Cerebellar nuclear complex (tissue), 1 donor: ENCODE data around the gene DYNLT1.
"Not testable (repeated sequence)": the region's sequence is repeated elsewhere in the genome, so short reads cannot be mapped to it uniquely, and the experiment has no call there.

ENCODE experiments used
- DNase-seq, 2 experiments: peaks; one replicate each; lab custom pipeline; 2025; lab: John Stamatoyannopoulos, UW

The DYNLT1 gene

DNA sequence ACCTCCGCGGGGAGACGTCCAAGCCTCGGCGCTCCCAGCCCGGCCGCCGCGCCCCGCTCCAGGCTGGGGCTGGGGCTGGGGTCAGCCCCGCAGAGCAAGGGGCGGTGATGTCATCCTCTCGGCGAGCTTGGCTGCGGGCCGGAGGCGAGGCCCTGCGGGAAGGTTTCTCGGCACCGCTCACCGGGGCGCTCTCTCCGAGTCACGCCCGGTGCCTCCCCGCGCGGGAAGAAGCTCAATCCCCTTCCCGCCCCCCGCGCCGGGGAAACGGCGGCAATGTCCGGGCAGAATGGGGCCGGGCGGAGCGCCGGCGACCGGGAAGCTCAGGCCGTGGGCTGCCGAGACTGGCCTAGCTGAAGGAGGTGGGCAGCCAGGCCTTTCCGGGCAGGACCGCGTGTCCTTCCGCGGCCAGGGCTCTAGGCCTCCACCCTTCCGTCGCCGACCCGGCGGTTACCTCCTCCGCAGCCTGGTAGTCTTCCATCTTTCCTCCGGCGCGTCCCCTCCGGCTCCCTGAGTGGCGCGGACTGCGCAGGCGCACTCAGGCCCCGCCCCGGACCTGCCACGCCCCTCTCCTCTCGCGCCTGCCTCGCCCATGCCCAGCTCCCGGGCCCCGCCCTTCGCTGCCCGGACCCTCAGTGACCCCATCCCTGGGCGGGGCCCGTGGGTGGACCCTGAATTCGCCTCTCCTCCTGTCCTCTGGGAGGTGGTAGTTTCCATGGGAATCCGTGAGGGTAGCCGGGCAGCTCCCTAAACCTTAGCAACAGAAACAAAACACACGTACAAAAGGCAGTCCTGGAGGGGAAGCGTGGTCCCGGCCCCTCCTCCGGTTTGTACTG, at the start of gene DYNLT1:
TSS of gene DYNLT1 (minus strand) at position 513 of the 833 bp plus-strand sequence. CDS start at position 478, 35 bp downstream.
- DNase-seq = peak; percentile 4 to 35

DNA sequence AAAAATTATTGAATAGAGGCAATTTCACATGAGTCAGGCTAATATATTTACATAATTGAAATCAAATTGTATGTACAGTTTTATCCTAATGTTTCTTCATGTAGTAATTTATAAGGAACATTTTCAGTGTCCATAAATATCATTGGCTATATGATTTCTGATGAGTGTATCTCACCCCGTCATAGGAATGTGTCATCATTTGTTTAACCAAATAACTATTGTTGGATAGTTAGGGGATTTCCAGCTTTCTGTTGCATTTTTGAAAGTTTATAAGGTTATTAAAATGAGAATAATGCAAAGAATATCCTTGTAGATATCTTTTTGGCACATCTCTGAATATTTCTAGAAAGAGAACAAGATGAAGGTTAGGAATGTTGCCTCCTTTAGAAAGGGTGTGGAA, 44.3 kb upstream of the DYNLT1 start:
- DNase-seq = no peak

DNA sequence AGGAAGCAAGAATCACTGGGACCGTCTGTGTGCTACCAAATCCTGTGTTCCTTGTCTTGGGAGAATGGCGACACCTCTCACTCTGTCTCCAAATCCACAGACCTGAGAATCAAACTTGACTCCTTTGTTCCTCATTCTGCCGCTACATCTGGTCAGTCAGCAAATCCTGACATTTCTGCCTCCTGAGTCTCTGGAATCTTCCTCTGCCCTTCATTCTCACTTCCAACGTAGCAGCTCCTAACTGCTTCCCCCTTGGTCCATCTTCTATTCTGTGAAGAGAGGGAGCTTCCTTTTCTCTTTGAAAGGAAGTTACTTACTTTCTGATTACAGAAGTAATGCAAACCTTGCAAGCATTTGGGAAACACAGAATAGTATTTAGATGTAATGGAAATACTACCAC, 43.0 kb upstream of the DYNLT1 start:
- no peak for DNase-seq

DNA sequence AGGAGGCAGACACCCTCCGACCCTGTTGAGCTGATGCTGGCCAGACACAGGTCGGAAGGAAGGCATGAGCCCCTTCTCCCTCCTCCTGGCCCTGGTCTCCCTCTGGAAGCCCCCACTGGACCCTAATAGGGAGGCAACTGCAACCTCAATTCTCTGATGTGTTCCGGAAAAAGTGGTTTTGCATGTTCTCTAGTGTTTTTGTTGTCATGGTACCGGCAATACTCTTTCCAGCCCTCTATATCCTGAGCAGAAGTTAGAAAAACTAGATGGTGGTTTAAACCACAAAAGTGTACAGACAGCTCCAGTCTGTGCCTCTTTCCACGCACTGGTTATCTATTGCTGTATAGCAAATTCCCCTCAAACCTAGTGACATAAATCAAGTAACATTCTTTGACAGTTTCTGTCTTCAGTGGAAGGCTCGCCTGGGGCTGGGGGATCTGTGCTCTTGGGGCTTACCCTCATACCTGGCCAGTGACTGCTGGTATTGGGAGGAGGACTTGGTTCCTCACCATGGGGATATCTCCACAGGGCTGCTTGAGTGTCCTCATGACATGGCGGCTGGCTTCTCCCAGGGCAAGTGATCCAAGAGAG, 42.3 kb upstream of the DYNLT1 start:
- DNase-seq = no peak

DNA sequence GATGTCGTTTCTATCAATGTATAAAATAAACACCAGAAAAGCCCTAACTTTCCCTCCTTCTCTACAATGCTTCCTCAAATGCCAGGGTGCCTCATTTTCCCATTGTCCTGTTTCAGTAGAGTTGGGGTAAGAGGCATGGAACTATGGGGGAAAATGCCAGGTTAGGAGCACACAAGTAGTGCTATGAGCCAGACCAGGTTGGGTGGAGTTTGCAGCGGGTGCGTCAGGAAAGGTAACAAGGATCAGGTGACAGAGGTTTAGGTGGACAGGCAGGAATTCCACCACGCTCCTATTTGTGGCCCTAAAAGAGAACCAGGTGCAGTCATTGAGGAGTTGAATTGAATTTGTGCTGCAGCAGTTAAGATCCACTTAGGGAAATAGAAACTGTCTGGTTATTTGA, 41.8 kb upstream of the DYNLT1 start:
- no peak for DNase-seq

DNA sequence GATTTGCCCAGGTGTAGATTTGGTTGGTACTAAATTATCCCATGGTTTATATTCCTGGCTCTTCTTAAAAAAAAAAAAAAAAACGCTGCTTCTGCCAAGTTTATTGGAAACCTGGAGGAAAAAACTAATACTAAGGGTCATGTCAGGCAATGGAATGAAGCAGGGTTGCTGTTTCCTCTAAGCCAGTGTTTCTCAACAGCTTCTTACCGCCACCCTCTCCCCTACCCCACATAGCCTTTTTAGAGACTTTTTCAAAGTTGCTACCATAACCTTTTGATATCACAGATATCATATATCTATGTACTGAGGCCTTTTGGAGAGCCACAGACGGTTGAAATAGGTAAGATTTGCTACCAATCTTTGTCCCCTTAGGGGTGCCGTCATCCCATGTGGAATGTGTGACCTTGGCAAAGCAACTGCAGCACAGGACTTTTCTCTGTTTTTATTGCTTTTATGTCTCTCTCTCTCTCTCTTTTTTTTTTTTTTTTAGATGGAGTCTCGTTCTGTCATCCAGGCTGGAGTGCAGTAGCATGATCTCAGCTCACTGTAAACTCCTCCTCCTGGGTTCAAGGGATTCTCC, 40.3 kb upstream of the DYNLT1 start:
- DNase-seq = no peak

DNA sequence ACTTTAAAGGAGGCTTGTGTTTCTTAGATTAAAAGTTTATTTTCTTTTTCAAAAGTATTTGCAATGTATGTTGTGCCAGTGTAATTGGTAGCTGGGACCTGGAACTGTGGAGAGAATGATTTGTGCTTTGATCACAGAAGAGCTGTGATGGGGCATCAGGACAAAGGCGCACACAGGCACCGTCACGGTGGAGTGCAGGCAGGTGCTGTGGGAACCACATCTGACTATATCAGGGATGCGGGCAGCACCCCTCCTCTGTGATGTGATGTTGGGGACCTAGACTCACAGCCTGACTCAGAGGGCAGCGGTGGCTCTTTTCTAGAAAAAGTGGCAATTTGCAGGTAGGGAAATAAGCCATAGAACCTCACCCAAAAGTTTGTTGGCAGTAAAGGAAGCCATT, 39.8 kb upstream of the DYNLT1 start:
- DNase-seq = no peak

DNA sequence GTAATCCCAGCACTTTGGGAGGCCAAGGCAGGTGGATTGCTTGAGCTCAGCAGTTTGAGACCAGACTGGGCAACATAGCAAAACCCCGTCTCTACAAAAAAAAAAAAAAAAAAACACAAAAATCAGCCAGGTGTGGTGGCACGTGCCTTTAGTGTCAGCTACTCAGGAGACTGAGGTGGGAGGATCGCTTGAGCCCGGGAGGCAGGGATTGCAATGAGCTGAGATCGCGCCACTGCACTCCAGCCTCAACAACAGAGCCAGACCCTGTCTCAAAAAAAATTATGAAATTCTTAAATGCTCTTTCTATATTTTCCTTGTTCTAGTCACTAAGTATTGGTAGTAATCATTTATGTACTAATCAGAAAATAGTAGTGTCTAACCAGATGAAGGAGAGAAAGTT, 35.9 kb upstream of the DYNLT1 start:
- DNase-seq = no peak

DNA sequence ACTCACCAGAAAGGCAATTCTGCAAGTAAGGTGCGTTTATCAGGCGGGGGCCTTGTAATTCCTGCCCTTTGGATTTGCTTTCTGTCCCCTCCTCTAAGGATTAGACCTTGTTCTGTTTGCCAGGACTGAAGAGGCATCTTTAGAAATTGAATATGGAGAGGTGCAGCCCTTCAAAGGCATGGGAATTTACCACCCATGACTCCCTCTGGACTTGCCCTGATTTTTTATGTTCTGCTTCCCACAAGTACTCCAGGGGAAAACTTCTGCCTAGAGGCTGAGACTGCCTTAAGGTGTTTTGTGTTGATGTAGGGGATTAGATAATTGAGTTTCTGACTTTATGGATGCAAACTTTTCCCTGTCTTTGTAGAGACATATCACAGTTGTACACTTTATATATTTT, 35.5 kb upstream of the DYNLT1 start:
- DNase-seq = no peak

DNA sequence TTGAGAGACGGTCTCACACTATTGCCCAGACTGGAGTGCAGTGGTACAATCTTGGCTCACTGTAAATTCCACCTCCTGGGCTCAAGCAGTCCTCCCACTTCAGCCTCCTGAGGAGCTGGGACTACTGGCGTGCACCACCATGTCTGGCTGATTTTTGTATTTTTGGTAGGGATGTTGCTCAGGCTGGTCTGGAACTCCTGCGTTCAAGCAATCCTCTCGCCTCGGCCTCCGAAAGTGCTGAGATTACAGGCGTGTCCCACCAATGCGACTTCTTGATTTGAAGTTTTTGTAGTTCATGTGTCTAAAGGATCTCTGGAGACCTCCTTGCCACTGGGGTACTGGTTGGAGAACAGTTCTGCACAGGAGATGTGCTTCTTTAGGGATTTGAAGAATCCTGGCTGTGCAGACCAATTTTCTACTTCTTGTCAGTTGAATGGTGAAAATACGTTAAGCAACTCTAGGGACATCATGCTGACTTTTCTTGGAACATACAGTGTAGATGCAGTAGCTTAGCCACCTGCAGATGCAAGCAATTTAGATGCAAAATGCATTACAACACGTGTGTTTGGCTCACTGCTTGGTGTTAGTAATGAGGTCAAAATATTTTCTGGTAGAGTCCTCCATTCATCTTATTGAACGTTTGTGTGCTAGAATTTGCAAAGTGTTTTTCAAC, 33.5 kb upstream of the DYNLT1 start:
- no peak for DNase-seq

DNA sequence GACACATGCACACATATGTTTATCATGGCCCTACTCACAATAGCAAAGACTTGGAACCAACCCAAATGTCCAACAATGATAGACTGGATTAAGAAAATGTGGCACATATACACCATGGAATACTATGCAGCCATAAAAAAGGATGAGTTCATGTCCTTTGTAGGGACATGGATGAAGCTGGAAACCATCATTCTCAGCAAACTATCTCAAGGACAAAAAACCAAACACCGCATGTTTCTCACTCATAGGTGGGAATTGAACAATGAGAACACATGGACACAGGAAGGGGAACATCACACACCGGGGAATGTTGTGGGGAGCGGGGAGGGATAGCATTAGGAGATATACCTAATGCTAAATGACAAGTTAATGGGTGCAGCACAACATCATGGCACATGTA, 32.6 kb upstream of the DYNLT1 start:
- not testable (repeated sequence) for DNase-seq

DNA sequence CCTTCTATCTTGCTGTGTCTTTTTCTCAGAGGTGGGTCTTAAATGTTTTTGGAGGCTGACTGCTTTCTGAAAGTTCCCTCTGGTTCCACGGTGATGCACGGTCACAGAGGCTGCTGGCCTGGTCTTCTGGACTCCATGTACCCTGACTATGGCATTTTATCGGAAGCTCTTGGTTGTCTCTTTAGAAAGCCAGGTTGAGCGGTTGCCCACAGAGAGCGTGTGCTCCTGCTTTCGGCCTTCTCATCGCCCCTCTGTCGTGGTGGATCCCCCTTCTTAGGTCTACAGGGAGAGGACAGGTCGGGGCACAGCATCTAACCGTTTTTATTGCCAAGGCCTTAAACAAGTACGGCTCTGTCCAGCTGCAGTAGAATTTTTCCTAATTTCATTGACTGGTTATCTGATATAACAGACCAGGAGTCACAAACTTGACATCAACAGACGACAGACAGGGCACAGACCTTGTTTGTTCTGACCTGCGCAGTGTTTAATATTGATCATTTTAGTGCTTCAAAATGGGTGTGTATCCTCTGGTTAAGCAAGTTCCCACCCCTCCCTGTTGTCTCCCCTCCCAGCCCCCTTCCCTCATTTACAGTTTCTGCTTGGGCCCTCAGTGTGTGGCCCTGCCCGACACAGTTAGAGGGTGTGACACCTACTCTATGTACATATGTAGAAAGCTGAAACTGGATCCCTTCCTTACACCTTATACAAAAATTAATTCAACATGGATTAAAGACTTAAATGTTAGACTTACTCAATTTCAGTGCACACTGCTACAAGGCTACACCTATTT, 30.0 kb upstream of the DYNLT1 start:
- no peak for DNase-seq

DNA sequence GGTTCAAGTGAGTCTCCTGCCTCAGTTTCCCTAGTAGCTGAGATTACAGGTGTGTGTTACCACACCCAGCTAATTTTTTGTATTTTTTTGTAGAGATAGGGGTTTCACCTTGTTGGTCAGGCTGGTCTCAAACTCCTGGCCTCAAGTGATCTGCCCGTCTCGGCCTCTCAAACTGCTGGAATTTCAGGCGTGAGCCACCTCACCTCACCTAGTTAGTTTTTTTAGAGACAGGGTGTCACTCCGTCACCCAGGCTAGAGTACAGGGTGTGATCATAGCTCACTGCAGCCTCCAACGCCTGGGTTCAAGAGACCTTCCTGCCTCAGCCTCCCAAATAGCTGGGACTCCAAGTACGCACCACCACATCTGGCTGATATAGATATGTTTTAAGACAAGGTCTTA, 28.2 kb upstream of the DYNLT1 start:
- no peak for DNase-seq

DNA sequence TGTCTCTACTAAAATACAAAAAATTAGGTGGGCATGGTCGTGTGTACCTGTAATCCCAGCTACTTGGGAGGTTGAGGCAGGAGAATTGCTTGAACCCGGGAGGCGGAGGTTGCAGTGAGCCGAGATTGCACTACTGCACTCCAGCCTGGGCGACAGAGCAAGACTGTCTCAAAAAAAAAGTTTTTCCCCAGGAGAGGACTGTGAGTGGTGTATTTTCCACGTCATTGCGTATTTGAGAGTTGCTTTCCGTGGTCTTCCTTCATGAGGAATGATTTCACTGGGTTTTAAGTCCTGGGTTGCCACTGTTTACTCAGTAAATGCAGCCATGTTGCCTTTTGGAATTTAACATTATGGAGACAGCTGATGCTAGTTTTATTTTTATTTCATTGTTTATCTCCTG, 27.6 kb upstream of the DYNLT1 start:
- not testable (repeated sequence) for DNase-seq

DNA sequence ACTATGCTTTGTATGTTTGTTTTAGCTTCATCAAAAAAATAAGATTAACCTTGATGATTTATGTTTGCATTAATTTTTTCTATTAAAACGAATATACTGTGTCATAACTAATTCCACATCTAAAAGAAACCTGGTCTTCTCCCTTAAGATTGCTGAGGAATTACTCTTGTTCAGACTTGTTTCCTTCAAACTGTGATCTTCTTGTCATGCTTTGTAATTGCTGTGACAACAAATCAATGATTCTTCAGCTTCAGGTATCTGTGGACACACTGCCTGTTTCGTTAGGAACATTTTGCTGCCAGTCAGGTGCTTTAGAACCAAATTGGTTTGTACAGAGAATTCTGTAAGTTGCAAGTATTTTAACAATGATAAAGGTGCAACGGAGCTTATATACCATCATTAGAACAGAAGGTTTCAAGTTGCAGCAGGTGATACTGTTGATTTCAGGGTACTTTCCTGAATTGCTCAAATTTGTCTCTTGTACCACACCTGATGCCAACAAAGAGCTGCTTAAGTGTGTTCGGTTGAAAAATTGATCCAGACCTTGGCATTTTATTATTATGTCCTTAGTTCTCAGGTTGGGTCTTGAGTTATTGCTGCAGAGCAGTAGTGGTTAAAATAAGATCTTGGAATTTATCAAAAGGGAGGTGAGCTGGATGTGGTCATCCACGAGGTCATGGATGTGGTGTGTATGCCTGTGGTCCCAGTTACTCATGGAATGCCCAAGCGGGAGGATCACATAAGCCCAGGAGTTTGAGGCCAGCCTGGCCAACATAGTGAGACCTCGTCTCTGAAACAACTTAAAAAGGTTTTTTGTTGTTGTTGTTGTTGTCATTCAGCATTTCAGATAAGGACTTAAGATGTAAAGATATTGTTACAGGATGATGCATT, 24.8 kb upstream of the DYNLT1 start:
- DNase-seq = no peak

DNA sequence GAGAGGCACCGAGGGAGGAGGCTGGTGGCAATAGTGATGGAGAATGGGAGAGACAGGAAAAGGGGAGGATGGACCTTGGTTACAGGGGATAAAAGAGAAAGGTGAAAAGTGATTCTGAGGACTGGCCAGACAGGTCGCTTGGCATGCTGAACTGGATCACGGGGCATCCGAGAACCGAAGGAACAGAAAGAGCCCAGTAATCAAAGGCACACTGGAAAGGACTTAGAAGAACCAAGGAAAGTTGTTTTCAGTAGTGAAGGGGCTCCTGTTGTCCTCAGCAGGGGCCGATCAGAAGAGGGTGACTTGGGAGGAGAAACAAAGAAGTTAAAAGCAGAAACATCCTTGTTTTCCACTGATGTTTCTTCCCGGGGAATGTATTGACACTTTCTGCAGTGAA, 24.2 kb upstream of the DYNLT1 start:
- no peak for DNase-seq

DNA sequence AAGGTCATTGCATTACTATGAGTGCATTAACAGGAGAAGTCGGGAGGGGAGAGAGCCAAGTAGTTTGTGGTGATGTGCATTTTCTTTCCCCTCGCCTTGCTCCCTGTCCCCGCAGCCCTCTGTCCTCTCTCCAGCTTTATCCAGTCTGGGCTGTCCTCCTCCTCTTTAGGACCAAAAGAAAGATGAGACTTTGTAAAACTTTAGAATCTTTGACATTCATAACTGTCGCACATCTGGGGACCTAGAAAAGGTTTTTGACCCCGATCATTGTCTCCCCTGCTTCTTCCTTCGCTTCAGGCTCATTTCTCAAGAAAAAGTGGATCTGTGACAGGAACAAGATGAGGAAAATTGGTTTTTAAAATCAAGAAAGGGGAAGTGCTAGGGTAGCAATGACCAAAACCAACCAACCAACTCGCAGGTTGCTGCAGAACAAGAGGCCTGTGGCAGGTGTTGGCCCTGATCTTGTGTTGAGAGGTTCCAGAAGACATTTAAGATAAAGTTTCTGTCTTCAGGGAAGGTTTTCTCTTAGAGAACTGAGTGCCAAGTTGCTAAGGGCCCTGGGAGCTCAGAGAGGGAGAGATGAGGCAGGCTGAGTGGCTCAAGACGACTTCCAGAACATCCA, 22.9 kb upstream of the DYNLT1 start:
- DNase-seq = no peak

DNA sequence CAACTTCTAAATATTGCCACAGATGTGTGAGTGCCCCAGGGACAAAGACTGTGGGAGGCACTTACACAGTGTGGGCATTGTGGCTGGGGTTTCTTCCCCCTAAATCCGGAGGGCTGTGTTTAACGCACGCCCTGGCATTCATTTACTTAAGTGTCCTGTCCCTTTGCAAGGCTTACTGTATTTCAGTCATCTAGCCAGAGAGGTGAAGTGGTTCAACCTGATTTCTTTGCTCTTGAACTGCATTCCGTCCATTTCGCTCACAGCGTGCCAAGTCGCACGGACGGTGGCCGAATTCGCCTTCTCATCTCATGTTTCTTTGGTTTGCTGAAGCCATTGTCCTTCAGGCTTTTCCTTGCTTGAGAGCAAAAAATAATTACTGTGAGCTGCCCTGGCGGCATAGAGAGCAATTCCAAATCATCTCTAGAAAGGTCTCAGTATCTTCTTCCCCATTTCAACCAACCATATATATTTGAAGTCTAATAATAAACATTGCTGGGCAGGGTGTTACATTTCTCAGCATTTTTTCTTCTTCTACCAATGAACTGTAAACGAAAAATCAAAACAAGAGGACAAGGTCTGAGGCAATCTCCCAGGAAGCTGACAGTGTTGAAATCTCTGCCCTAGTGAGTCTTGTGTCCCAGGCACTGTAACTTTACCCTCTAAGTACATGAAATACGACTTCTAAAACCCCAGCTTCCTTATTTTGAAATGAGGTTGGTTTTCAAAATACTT, 22.3 kb upstream of the DYNLT1 start:
- no peak for DNase-seq

DNA sequence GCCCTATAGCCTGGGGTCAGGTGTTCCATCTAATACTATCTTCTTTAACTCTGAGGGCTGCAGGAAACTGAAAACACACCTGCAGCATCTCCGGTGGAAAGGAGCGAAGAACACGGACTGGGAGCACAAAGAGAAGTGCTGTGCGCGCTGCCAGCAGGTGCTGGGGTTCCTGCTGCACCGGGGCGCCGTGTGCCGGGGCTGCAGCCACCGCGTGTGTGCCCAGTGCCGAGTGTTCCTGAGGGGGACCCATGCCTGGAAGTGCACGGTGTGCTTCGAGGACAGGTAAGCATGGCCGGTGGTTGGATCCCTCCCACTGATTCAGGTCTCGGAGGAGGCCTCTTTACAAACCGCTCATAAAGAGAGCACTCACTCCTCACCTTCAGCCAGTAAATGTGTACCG, 20.8 kb upstream of the DYNLT1 start:
- DNase-seq = no peak
